Neural cell (in vitro differentiated cells): ENCODE results near the gene NANOS3.

Source experiments
- CTCF ChIP-seq: fragments of 450-650 bp; IDR thresholded peaks from 2 replicates; pipeline ENCODE4 v1.5.1; 2014; ENCODE audit warnings: antibody characterized with exemption, mild to moderate bottlenecking, moderate library complexity; ENCODE audit not compliant: poor library complexity, severe bottlenecking
- EP300 ChIP-seq: fragments of 450-650 bp; conservative IDR thresholded peaks from 2 replicates; pipeline ENCODE4 v1.6.1; 2014; ENCODE audit warnings: antibody characterized with exemption, mild to moderate bottlenecking, moderate library complexity; ENCODE audit not compliant: poor library complexity, severe bottlenecking
- POLR2AphosphoS5 ChIP-seq: IDR thresholded peaks from 2 replicates; pipeline ENCODE4 v1.6.1; 2012
- REST ChIP-seq: IDR thresholded peaks from 2 replicates; pipeline ENCODE4 v1.6.1; 2012; ENCODE audit warnings: borderline replicate concordance

GRCh38 chr19:13887517-13887916 lies 10.6 kb downstream of the NANOS3 start:
- TF ChIP-seq CTCF (no peak), REST (no peak), EP300 (no peak), POLR2AphosphoS5 (no peak)
